ENCODE results near the gene PSMA7.
"Not testable (repeated sequence)": the region's sequence is repeated elsewhere in the genome, so short reads cannot be mapped to it uniquely, and the experiment has no call there.

PSMA7 gene

DNA sequence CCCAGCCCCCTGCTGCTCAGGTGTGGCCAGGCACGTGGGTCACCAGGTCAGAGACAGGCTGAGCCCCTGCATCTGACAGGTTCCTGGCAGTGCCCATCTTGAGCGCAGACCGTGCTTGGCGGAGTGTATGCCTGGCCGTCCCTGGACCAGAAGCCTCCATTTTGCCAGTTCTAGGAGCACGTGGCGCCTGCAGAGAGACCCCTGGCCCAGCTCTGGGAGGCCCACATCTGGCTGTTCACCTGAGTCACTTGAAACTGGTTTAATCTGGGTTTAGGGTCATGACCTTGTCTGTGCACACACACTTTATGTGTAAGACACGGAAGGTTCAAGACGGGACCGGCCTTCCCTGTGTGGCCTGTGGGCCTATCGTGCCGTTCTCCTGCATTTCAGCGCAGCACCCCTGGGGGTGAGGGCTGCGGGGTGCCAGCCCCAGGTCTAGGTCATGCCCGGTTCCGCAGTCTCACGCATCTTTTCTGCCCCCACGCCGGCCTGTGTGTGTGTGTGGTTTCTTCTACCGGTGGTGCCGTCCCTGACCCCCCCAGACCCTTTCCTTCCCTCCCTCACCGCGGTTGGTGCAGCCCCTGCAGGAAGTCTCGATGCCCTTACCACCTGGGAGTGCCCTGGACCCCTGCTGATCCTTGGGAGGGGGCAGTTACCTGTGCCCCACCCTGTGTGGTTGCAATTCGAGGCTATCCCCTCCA is 14.3 kb upstream of the PSMA7 start:
- H3K4me3 ChIP-seq (ENCODE audit: low read depth, low read length) = no peak overlapping the region
- DNase-seq (ENCODE audit: low read depth) = no peak

DNA sequence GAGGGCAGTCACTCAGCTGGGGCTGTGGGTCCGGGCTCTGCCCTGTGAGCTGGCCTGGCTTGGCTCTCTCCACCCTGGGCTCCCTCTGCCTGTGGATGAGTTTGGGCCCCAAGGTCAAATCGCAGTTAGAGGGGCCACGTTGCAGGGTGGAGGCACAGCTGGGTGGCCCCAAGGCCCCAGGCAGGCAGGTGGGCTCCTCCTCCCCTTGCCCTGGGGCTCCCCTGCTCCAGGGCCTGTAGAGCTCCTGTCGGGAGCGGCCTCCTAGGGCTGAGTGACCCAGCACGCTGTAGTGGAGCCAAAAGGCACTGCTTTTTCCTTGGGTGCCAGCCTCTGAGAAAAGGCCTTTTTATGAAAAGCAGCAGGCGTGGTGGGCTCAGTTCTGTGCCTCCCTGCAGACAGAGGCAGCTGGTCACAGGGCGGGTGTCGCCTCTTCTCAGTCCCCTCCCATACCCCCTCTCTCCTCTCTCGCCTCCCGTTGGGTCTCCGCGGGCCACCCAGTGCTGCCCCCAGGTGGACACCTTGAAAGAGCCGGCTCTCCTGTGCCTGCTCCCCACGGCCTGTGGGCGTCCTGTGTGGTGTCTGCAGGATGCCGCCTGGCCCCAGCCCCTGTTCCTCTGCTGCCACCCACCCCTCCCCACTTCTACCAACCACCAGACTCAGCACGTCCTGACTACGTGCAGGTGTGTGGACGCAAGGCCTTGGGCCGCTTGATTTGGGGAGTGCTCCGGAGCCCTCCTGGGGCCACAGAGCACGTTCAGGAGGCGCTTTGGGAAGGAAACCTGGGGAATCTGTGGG is 13.6 kb upstream of the PSMA7 start:
- H3K4me3 ChIP-seq (ENCODE audit: low read depth, low read length) = no peak overlapping the region
- no peak for DNase-seq (ENCODE audit: low read depth)

DNA sequence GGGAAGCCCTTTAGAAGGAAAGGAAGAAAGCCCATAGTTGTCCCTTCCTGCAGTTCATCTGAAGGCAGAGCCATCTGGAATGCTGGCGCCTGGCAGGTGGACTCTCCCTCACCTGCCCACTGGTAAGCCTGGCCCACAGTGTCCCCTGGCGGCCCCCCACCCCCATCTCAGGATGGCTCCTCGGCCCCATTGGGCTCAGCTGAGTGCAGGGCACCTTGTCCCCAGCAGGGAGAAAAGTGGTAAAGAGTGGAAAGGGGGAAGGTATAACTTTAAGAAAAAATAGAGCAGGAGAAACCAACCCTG is 13.0 kb upstream of the PSMA7 start:
- H3K4me3 ChIP-seq (ENCODE audit: low read depth, low read length) = no peak overlapping the region
- DNase-seq (ENCODE audit: low read depth) = no peak

DNA sequence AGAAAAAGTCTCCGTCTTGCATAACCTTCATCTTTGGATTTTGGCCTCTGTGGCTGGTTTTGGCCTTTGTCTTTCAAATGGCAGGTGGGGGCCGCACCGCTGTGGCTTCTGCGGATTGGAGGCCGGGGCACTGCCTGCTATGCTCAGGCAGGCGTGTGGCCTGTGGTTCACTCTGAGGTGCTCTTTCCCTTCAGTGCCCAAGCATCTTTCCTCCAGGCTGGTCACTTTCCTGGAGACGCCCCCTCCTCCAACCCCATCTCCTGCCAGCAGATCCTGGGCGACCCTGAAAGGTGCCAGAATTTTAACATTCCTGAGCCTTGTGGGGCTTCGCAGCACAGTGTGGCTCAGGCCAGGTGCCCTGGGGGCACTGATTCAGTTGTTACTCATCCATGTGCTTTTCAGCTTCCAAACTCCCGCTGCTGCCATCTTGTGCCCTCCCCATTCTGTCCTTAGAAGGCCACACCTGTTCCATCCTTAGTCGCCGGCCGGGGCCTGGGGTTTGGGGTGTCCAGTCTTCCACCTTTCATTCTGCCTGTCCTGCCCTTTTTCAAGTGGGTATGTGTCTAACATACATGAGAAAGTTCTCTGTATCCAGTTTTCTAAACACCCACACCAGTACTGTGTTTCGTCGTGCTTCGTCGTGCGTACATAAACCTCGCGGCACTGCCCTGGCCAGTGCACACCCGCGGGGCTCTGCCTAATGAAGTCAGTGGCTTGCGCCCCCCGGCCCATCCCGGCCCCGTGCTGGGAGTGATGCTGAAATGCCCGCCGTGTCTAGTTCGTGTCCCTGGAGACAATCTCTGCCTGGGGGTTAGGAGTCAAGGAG is 12.4 kb upstream of the PSMA7 start:
- no peak overlapping the region for H3K4me3 ChIP-seq (ENCODE audit: low read depth, low read length)
- no peak for DNase-seq (ENCODE audit: low read depth)

DNA sequence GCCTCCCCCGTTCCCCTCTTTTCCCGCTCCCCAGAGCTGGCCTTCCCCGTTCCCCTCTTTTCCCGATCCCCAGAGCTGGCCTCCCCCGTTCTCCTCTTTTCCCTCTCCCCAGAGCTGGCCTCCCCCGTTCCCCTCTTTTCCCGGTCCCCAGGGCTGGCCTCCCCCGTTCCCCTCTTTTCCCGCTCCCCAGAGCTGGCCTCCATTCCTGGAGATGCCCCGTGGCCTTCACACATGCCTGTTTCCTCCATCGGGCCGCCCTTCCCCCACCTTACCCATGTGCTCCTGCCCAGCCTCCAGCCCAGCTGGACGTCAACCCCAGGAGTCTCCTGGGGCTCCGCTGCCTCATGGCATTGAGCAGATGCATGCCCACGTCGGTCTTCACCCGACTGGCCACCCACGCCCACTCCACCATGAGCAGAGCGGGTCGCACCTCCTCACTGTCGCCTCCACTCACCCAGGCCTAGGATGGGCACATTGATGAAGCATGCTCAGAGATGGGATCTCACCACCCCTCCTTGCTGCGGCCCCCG is 8.7 kb upstream of the PSMA7 start:
- no peak overlapping the region for H3K4me3 ChIP-seq (ENCODE audit: low read depth, low read length)
- no peak for DNase-seq (ENCODE audit: low read depth)

DNA sequence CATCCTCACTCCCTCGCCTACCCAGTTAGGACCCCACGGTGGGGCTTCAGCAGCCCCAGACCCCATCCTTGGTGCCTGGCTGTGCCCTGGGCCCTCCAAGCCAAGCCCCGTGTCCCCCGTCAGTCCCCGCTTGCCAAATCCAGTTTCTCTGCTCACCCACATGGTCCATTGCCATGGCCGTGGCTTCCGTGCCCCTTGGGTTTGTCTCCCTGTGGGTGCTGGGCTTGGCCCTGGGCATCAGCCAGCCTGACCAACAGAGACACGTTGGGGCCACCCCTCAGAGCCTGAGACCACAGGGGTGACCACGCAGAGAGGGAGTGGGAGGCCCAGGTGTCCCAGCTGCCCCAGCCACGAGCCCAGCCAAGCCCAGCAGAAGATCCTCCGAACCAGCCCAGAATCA is 8.0 kb upstream of the PSMA7 start:
- H3K4me3 ChIP-seq (ENCODE audit: low read depth, low read length) = no peak overlapping the region

DNA sequence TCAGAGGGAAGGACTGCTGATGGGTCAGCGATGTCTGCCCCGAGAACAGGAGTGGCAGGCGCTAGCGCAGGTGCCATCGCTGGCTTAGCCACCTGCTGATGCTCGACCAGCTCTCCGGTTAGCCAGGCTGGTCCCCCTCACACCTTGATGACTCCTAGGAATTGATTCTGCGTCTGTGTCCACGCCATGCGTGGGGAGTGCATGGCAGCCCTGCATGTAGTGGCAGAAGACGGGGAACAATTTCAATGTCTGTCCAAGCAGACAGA is 7.0 kb upstream of the PSMA7 start:
- no peak for DNase-seq (ENCODE audit: low read depth)
- no peak overlapping the region for H3K4me3 ChIP-seq (ENCODE audit: low read depth, low read length)

More for the DNA sequence above, 8.0 kb upstream of the PSMA7 start:
- DNase-seq (ENCODE audit: low read depth) = no peak

DNA sequence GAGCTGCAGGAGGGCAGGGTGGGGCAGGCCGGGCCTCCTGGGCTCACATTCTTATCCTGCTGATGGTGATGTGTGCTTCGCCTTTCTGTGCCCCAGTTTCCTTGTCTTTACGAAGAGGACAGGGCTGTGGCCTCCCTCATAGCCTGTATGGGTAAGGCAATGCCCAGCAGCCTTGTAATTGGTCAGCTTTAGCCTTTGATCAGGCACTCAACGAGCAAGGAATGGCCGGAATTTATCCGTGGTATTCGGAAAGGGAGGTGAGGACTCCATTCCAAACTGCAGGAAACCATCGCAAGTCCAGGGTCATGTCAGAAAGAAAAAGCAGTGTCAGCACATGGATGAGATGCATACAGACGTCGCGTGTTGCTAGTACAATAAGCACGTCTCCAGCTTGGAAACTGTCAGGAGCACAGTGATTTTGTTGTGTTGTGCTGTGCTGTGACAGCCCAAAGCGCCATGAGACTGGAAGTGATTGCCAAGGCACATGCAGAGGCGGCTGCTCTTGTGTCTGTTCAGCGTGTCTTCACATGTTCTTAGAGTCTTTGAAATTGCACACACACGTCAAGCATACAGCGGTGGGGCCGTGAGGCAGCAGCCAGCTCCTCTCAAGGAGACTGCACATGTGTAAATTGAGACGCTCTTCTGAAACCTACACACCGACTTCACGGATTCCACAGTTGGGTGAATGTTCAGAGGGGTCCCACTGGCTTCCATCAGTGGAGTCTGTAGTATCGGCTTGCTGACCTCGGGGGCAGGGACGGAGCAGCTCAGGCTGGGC is 6.5 kb upstream of the PSMA7 start:
- no peak for DNase-seq (ENCODE audit: low read depth)
- H3K4me3 ChIP-seq (ENCODE audit: low read depth, low read length) = no peak overlapping the region

DNA sequence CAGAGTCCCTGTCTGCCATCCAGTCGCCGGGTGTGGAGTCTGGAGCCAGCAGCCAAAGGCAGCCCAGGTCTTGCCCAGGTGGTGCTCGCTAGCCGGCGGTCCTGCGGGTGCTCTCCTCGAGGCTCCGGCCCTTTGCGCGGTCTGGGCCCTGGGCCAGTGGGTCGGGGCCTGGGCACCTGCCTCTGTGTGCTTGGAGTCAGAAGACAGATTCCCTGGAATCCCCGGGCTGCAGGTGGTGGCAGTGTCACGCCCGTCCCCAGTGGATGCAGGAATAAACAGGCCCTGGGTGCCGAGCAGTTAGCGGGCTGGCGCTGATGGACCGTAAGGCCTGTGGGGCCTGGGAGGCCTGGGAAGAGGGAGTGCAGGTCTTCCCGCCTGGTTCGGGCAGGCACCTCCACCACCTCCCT is 5.7 kb upstream of the PSMA7 start:
- no peak for DNase-seq (ENCODE audit: low read depth)
- H3K4me3 ChIP-seq (ENCODE audit: low read depth, low read length) = no peak overlapping the region

DNA sequence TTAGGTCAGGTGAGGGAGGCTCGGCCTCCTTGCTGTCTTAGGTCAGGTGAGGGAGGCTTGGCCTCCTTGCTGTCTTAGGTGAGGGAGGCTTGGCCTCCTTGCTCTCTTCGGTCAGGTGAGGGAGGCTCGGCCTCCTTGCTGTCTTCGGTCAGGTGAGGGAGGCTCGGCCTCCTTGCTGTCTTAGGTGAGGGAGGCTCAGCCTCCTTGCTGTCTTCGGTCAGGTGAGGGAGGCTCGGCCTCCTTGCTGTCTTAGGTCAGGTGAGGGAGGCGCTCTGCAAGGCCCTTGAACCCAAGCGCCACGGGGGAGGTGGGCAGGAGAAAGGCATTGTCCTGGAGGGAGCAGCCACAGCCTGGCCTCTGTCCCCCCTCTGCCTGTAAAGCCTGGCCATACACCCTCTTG is 5.2 kb upstream of the PSMA7 start:
- DNase-seq (ENCODE audit: low read depth); H3K4me3 ChIP-seq (ENCODE audit: low read depth, low read length): not testable (repeated sequence)

DNA sequence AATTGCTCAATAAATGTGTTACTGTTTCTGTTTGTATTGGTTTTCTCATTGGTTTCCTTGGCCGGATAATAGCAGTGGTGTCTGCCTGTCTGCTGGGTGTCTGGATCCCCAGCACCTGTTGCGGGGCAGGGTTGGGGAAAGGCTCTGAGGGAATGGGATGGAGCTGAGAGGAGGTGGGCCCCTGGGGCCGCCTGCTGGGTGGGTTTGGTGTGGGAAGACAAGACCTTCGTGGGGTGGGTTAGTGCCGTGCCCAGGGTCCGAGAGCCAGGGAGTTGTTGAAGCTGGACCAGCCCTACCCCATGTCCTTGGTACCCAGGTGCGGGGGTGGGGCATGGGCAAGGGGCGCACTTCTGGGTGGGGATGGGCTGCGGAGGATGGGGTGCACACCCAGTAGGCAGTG is 4.3 kb upstream of the PSMA7 start:
- H3K4me3 ChIP-seq (ENCODE audit: low read depth, low read length) = no peak overlapping the region
- DNase-seq (ENCODE audit: low read depth) = no peak

DNA sequence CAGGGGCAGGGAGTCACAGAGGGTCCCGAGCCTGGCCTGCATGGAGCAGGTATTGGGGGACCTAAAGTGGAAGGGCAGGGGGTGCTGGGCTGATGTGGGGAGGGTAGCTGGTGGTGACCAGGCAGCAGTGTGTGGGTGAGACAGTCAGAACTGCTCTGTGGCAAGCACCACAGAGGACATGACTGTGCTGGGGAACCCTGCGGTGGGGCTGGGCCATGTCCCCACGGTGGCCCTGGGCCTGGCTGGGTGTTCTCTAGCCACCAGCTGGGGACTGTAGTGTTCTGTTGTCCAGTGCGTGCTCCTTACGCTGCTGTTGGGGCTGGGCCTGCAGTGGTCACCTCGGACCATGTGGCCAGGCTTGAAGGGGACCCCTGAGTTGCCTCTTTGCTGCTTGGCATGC is 3.9 kb upstream of the PSMA7 start:
- no peak for DNase-seq (ENCODE audit: low read depth)
- H3K4me3 ChIP-seq (ENCODE audit: low read depth, low read length) = no peak overlapping the region

DNA sequence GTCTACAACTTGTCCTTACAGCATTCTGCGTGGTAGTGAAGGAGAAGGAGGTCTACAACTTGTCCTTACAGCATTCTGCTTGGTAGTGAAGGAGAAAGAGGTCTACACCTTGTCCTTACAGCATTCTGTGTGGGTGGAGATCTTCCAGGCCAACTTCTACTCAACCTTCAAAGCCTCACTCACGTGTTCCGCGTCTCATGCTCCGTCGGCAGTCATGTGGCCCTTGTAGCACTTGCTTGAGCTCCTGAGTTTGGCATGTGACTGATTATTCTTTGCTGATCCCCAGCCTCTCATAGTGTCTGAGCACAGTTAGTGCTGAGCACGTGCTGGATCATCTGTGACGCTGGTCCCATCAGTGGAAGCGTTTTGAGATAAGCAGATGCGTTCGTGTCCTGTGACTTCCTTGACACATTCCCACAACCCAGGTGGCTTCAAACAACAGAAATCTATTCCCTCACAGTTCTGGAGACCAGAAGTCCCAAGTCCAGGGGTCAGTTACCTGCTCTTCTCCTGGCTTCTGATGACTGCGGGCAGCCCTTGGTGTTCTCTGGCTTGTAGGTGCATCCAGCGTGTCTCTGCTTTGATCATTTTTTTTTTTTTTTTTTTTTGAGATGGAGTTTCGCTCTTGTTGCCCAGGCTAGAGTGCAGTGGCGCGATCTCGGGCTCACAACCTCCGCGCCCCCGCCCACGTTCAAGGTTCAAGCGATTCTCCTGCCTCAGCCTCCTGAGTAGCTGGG is 3.0 kb upstream of the PSMA7 start:
- no peak for DNase-seq (ENCODE audit: low read depth)

DNA sequence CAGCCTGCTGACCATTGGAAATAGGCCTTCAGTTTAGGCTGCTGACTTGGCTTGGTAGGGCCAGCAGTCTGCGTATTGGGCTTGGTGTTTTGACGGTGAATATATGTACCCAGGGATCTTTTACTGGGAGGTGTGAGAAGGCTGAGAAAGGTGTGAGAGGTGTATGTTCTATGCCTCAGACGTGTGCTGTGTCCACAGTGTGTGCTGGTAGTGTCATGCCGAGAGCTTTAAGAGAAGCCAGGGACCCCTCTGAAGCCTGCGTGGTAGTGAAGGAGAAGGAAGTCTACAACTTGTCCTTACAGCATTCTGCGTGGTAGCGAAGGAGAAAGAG is 2.5 kb upstream of the PSMA7 start:
- H3K4me3 ChIP-seq (ENCODE audit: low read depth, low read length) = no peak overlapping the region
- no peak for DNase-seq (ENCODE audit: low read depth)

More for the DNA sequence above, 3.0 kb upstream of the PSMA7 start:
- no peak overlapping the region for H3K4me3 ChIP-seq (ENCODE audit: low read depth, low read length)

DNA sequence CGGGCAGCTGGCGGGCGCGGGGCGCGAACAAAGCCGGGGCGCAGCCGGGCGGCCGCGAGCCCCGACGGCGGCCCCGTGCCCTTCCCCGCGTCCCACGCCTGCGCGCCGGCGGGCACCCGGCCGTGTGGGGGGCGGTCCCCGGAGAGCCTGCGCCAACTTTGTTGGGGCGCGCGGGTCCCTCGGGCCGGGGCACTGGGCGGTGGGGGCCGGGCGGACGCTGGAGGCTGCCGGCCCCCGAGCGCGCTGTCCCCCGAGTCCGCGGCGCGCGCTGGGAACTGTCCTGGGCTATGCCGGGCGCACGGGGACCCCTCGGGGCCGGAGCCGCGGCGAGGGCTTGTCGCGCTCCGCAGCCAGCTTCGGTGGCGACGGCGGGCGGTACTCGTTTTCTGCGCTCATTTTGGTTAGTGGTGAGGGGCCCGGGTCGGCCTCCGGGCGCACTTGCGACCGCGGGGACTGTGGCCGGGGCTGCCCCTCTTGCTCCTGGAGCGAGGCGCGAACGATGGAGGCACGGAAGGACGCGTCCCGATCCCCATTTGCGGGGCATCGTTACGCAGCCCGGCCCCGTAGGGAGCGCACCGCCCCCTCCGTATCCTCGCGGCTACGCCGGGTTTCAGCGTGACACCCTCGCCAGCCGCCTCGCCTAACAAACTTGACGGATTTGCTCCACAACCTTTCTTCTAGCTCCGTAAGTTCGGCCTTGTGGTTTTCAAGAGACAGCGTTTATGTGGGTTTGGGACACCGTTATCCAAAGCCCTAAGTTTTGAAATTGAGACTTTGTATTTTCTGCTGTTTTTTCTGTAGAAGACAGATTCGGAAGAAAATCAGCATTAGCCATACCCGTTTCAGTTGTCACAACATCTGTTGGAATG is 997 bp upstream of the PSMA7 start:
- H3K4me3 ChIP-seq (ENCODE audit: low read depth, low read length) = peak overlapping the region; percentile 78

DNA sequence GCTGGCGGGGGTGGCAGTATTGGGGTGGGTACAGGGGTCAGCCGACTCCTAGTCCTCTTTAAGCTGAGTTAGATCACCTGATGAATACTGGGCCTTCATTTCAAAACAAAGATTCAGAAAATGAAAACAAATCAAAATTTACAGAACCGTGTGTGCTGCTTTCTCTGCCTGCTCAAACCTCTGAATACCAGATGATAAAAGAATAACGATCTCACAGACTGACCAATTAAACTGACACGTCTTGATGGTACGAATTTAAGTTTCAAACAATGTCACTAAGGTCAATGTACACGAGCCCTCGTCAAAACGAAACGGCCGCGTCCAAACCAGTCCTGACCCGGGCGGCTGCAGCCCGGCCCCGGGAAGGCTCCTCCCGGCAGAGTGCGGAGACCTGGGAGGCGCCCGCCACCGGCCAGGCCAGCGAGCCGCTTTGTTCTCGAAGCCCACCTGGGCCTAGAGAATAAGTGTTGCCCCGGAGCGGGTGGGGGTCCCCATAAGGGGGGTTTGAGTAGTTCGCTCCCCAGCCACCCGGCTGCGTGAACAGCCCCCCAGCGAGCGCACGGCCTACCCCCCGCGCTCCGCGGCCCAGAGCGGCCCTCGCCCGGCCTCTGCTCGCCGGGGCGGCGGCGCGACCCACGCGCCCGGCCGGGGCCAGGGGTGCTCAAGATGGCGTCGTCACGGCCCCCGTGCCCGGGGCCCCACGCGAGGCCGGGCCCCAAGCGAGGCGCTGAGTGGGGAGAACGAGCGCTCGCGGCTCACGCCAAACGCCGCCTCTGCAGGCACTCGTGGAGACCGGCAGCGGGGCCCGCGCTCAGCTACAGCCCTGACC is 728 bp downstream of the PSMA7 start:
- DNase-seq (ENCODE audit: low read depth) = no peak

More for the DNA sequence above, 997 bp upstream of the PSMA7 start:
- DNase-seq (ENCODE audit: low read depth) = no peak

DNA sequence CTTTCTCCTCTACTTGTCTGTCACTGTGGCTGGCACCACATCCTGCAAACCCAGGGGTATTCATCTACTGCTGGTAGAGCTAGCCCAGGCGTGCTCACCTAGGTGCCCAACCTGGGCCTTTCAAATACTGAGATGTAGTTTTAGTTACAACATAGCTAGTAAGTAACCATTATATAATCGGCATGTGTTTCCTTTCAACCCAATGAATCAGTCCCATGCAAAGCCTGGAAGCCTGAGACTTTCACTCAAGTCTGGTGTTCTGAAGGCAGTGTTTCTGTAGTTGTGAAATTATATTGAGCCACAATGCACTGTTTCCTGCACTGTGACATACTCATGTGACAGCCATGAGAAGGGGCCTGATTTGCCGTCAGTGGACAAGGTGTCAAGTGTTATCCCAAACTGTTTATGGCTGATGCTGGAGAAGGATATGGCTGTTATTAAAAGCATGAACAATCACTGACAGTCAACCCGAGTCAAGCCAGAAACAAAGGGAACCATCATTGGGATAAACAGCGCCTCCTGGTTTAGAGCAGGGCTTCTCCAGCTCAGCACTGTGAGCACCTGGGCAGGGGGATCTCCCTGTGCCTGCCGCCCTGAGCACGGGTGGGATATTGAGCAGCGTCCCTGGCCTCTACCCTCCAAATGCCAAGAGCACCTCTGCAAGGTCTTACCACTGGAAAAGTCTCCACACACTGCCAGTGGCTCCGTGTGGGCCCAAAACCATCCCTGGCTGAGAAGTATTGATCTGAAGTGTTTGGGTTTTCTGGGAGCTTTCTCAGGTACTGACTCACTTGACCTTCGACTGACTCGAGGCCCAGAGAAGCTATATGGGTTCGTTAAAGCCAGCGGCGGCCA is 1.6 kb downstream of the PSMA7 start:
- H3K4me3 ChIP-seq (ENCODE audit: low read depth, low read length) = peak overlapping the region; percentile 78
- DNase-seq (ENCODE audit: low read depth) = no peak

More for the DNA sequence above, 728 bp downstream of the PSMA7 start:
- H3K4me3 ChIP-seq (ENCODE audit: low read depth, low read length) = peak overlapping the region; percentile 78
